GM12874 (cell line): ENCODE data around the gene EYA2.

Experiments
- CTCF ChIP-seq: IDR thresholded peaks from 2 replicates; pipeline ENCODE4 v1.5.1; 2011; ENCODE audit warnings: low read depth, mild to moderate bottlenecking, control low read depth, low read length, moderate library complexity; ENCODE audit not compliant: insufficient read depth

Gene EYA2

GRCh38 chr20:47217482-47218446, 323.1 kb downstream of the EYA2 start:
- TF ChIP-seq CTCF, result no peak

DNA sequence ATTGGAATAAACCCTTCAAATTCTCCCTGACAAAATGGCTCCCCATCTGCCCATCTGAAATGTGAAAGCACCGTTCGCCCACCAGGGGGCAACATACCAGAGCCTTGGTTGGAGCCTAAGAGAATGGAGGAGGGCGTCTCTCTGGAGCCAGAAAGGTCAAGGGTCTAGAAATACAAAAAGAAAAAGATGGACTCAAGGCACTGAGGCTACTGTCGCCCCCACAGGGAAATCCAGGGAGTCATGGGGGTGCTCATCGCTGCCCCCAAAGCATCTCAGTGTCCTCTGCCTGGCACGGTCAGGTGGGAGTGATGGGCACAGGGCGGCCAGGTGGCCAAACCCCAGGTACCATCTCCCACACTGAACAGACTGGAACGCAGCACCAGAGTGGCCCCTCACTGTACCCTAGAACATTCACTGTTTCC, 325.5 kb downstream of the EYA2 start:
- TF ChIP-seq CTCF, result peak; percentile 67

- TF ChIP-seq CTCF, result no peak
Observed at GRCh38 chr20:47221036-47221625, 326.5 kb downstream of the EYA2 start.

DNA sequence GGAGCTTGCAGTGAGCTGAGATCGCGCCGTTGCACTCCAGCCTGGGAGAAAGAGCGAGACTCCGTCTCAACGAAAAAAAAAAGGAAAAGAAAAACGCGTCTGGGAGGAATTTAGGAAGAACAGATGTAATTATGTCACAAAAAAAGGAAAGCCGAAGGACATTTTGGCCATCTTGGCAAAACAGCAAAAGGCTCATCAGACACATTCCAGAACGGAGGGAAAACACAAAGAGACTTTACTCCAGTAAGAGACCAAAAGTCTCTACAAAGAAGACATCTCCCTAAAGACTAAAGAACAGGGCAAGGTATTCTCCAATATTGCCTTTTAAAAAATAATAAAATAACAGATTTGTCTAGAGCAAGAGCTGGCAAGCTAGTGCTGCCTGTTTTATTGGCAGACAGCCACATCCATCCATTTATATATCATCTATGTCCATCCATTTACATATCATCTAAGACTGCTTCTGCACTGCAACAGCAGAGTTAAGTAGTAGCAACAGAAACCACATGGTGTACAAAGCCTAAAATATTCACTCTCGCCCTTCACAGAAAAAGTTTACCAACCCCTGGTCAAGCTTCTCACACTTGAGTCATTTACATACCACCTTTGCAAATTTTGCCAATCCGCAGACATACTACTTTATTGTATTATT, 328.0 kb downstream of the EYA2 start:
- TF ChIP-seq CTCF, result no peak

GRCh38 chr20:47223896-47224295, 329.3 kb downstream of the EYA2 start:
- no peak for TF ChIP-seq CTCF

DNA sequence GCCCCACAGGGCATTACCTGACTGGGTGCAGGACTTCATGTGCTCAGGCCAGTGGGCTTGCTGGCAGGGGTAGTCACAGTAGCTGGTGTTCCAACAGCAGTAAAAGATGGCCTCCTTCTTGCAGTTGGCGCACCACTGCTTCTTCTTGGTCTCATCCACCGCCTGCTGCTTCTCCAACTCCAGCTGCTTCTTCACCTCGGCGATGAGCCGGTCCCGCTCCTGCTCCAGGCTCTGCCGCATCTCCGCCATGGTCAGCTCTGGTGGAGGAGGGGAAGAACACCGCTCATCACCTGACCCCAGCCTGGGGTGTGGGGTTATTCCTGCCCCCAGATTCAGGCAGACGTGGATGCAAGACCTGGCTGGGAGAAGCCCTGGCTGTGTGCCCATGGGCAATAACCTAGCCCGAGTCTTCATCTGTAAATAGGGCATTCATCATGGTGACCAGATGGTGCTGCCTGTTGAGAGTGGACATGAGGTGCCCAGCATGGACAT, 329.7 kb downstream of the EYA2 start:
- no peak for TF ChIP-seq CTCF

- no peak for TF ChIP-seq CTCF
Observed at GRCh38 chr20:47224857-47225256, 330.2 kb downstream of the EYA2 start.
